Measurements from ENCODE around the gene CDC42BPB. TPM values are rescaled to one million over a fixed set of nuclear protein-coding genes. Genes with fewer than 3 reads are reported as not detected.

Gene CDC42BPB
- total RNA-seq, 2 experiments from 2014 or later: 6.6 to 7.6 TPM

DNA sequence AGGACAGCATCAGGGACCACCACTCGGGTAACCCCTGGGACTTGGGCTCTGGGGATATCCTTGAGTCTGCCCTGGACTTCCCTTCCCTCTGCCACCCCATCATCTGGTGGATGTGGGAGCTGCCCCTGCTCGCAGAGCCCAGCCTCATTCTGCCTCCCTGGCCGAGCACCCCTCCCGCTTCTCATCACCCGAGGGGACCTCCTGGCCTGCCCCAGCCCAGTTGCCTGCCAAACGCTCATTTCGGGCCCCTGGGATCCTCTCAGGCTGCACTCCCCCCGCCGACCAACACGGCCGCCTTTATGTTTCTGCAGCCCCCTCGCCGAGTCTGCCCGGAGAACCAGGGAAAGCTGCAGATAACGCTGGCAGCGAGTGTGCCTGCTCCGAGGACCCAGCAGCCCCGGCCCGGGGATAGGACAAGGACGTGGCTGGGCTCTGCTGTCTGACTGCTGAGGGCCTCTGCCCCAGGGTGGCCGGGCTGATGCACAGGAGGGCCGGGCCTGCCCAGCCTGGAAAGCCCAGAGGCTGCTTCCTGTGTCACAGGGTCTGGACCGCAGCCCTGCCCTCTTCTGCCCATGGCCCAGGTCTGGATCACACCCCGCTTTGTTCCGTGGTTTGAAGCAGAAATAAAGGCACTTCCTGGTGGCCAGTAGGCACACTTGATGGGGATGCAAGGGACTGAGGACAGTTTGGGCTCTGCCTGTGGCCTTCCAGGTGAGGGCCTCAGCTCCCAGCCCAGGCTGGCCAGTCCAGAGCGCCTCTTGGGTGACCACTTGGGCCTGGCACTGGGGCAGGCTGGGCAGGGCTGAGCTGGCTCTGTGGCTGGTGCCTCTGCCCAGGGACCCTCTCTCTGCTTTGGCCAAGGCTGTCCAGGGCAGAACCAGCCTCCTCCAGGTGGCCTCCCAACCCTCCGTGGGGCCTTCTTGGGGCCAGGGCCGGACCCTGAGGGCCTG is 32.3 kb upstream of the CDC42BPB start:
- POLR2A ChIA-PET: no interaction called here
- Histone ChIP-seq H3K9me3 (ENCODE audit: control insufficient read depth in 1 of 2, insufficient read depth in 1 of 2, low read length in 2 of 2) (peaks cover 0 to 19% of the 10 kb centered on the region in 2 experiments), H3K27ac (ENCODE audit: low read depth in 1 of 2, low read length in 2 of 2) (no peak overlapping the region), H3K4me3 (ENCODE audit: low read length) (no peak overlapping the region), H3K4me1 (ENCODE audit: insufficient read depth, low read length) (peaks cover 17% of the 10 kb centered on the region), H3K27me3 (ENCODE audit: control insufficient read depth in 1 of 2, insufficient read depth in 2 of 2, low read length in 2 of 2) (peaks cover 8 to 22% of the 10 kb centered on the region in 2 experiments), H3K36me3 (ENCODE audit: insufficient read depth, low read length) (no peaks in the 10 kb centered on the region)
- no peak for ATAC-seq (ENCODE audit: poor library complexity)
- no peak overlapping the region for H3K27ac Mint-ChIP-seq
- H3K36me3 Mint-ChIP-seq (ENCODE audit: low read depth): no peaks in the 10 kb centered on the region
- H3K27me3 Mint-ChIP-seq: peaks cover 20% of the 10 kb centered on the region
- no peaks in the 10 kb centered on the region for H3K4me1 Mint-ChIP-seq (ENCODE audit: low read depth)
- H3K4me3 Mint-ChIP-seq: no peak overlapping the region
- CTCF ChIA-PET: interaction anchor here (2.6 kb wide), 1 partner anchor 16 kb away, joined by 8 read pairs; no protein-coding TSS in a partner anchor
- DNase-seq: no peak
- TF ChIP-seq, protein P1, sequence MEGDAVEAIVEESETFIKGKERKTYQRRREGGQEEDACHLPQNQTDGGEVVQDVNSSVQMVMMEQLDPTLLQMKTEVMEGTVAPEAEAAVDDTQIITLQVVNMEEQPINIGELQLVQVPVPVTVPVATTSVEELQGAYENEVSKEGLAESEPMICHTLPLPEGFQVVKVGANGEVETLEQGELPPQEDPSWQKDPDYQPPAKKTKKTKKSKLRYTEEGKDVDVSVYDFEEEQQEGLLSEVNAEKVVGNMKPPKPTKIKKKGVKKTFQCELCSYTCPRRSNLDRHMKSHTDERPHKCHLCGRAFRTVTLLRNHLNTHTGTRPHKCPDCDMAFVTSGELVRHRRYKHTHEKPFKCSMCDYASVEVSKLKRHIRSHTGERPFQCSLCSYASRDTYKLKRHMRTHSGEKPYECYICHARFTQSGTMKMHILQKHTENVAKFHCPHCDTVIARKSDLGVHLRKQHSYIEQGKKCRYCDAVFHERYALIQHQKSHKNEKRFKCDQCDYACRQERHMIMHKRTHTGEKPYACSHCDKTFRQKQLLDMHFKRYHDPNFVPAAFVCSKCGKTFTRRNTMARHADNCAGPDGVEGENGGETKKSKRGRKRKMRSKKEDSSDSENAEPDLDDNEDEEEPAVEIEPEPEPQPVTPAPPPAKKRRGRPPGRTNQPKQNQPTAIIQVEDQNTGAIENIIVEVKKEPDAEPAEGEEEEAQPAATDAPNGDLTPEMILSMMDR (IDR thresholded peaks at IDR 0.05): no peak
- intact Hi-C loops (cut with DNase I, micrococcal nuclease): loop anchor here (2.0 to 5.0 kb wide), 2 partner anchors 397 to 487 kb away; no protein-coding TSS in a partner anchor
- no peaks in the 10 kb centered on the region for H3K9me3 Mint-ChIP-seq

- Mint-ChIP-seq H3K4me1 (ENCODE audit: low read depth) (no peaks in the 10 kb centered on the region), H3K27me3 (peaks cover 23% of the 10 kb centered on the region), H3K9me3 (no peaks in the 10 kb centered on the region), H3K27ac (no peak overlapping the region), H3K4me3 (no peak overlapping the region), H3K36me3 (ENCODE audit: low read depth) (no peaks in the 10 kb centered on the region)
- H3K4me3 ChIP-seq (ENCODE audit: low read length): no peak overlapping the region
- H3K27me3 ChIP-seq (ENCODE audit: control insufficient read depth in 1 of 2, insufficient read depth in 2 of 2, low read length in 2 of 2): peaks cover 12 to 26% of the 10 kb centered on the region in 2 experiments
- TF ChIP-seq, protein P1 (IDR thresholded peaks at IDR 0.05): no peak
- DNase-seq (no peak), ATAC-seq (ENCODE audit: poor library complexity) (no peak)
- intact Hi-C loops (cut with DNase I, micrococcal nuclease): loop anchor here in 1 of 2 experiments (5.0 kb wide), 1 partner anchor 487 kb away; no protein-coding TSS in a partner anchor
- CTCF ChIA-PET: no interaction called here
- H3K4me1 ChIP-seq (ENCODE audit: insufficient read depth, low read length): peaks cover 15% of the 10 kb centered on the region
- H3K9me3 ChIP-seq (ENCODE audit: control insufficient read depth in 1 of 2, insufficient read depth in 1 of 2, low read length in 2 of 2): peaks cover 0 to 19% of the 10 kb centered on the region in 2 experiments
- H3K27ac ChIP-seq (ENCODE audit: low read depth in 1 of 2, low read length in 2 of 2): no peak overlapping the region
- no peaks in the 10 kb centered on the region for H3K36me3 ChIP-seq (ENCODE audit: insufficient read depth, low read length)
- POLR2A ChIA-PET: no interaction called here
Observed at GRCh38 chr14:103088921-103089320, 31.6 kb upstream of the CDC42BPB start.

DNA sequence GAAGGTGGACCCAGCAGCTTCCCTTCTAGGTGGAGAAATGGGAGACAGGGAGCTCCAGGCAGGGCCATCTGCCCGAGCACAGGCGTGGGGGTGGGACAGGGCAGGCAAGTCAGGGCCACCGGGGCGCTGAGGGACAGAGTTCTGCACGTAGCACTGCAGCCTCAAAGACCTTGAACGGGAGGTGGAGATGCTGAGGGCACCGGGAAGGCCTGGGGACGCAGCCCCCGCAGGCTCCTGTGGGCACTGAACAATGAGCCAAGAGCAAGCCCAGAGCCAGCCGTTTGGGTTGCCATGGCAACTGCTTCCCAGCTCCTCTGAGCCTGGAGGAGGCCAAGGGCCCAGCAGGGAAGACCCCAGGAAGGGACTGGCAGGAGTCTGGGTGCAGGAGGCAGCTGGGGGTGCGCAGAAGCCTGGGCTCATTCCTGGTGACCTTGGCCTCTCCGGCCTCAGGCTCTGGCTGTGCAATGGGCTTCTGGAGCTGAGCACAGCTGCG is 30.0 kb upstream of the CDC42BPB start:
- intact Hi-C loops (cut with DNase I, micrococcal nuclease): loop anchor here in 1 of 2 experiments (5.0 kb wide), 1 partner anchor 485 kb away; no protein-coding TSS in a partner anchor
- TF ChIP-seq, protein P1 (IDR thresholded peaks at IDR 0.05): no peak
- Histone ChIP-seq H3K4me1 (ENCODE audit: insufficient read depth, low read length) (peaks cover 15% of the 10 kb centered on the region), H3K27me3 (ENCODE audit: control insufficient read depth in 1 of 2, insufficient read depth in 2 of 2, low read length in 2 of 2) (peaks cover 12 to 26% of the 10 kb centered on the region in 2 experiments), H3K27ac (ENCODE audit: low read depth in 1 of 2, low read length in 2 of 2) (no peak overlapping the region), H3K4me3 (ENCODE audit: low read length) (no peak overlapping the region), H3K9me3 (ENCODE audit: control insufficient read depth in 1 of 2, insufficient read depth in 1 of 2, low read length in 2 of 2) (peaks cover 0 to 19% of the 10 kb centered on the region in 2 experiments), H3K36me3 (ENCODE audit: insufficient read depth, low read length) (no peaks in the 10 kb centered on the region)
- Mint-ChIP-seq H3K4me3 (no peak overlapping the region), H3K27ac (no peak overlapping the region), H3K9me3 (no peaks in the 10 kb centered on the region), H3K4me1 (ENCODE audit: low read depth) (no peaks in the 10 kb centered on the region), H3K36me3 (ENCODE audit: low read depth) (no peaks in the 10 kb centered on the region), H3K27me3 (peaks cover 23% of the 10 kb centered on the region)
- DNase-seq (no peak), ATAC-seq (ENCODE audit: poor library complexity) (no peak)
- ChIA-PET CTCF (interaction anchor here (1.4 kb wide), 1 partner anchor 18 kb away, joined by 3 read pairs; no protein-coding TSS in a partner anchor), POLR2A (interaction anchor here (1.0 kb wide), 1 partner anchor 17 kb away, joined by 3 read pairs; no protein-coding TSS in a partner anchor)
